Pons (tissue), 1 donor: Measurements from ENCODE around the gene GPD1L.
"Not testable (repeated sequence)": the region's sequence is repeated elsewhere in the genome, so short reads cannot be mapped to it uniquely, and the experiment has no call there.

Experiments
- DNase-seq: peaks from one replicate; pipeline ENCODE4 v3.0.0-alpha.2; 2016; ENCODE audit warnings: low spot score

GPD1L gene

DNA sequence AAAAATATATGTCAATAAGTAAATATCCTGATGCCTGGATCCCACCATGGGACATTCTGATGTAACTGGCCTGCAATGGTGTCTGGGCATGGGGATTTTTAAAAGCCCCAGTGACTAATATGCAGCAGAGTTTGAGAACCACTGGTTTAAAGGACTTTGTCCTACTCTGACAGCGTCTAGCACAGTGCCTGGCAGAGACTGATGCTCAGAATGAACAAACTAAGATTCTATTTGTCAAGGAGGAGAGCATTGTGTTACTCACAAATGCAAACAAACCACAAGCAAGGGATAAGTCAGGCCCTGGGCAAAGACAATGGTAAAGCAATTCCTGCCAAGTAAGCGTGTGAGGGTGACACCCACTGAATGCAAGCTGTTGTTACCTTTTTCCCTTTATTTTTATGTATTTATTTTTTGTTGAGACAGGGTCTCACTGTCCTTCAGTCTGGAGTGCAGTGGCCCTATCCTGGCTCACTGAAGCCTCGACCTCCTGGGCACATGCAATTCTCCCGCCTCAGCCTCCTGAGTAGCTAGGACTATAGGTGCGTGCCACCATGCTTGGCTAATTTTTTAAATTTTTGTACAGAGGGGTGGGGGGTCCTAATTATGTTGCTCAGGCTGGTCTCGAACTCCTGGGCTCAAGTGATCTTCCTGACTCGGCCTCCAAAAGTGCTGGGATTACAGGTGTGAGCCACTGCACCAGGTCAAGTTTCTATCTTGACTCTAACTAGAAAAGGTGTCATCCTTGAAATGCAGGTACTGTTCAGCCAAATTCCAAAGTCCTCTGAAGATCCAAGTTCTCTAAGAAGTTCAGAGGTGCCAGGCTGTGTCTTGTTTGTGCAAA, 909 bp upstream of the GPD1L start:
- DNase-seq = no peak

- DNase-seq = no peak
Measured at GRCh38 chr3:32106929-32107362, 526 bp downstream of the GPD1L start.

- DNase-seq = not testable (repeated sequence)
Measured at GRCh38 chr3:32108224-32108623, 1.8 kb downstream of the GPD1L start.

GRCh38 chr3:32109256-32109655, 2.8 kb downstream of the GPD1L start:
- peak; percentile 90 for DNase-seq

DNA sequence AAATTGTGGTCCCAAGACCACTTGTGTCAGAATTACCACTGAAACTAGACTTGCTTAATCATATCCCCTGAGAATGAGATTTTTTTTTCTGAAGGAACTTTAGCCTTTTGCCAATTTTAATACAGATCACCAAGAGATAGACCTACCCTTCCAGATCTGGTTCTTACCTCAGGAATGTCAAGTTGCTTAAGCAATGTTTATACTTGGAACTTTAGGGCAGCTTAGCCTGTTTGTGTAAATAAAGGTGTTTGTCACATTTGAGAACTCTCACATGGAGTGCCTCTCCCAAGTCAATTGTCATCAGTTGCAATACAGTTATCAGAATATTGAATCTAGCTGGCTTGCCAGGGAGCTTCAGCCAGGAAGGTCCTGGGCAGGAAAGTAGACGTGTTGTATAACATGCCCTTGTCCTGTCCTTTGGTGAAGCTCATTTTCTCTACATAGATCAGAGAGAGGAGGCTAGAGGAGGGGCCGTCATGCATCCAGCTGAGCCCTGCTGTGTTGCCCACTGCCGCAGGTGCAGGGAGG, 3.9 kb downstream of the GPD1L start:
- no peak for DNase-seq

- DNase-seq = no peak
Measured at GRCh38 chr3:32111560-32111959, 5.1 kb downstream of the GPD1L start.

- no peak for DNase-seq
Measured at GRCh38 chr3:32113566-32113965, 7.1 kb downstream of the GPD1L start.

DNA sequence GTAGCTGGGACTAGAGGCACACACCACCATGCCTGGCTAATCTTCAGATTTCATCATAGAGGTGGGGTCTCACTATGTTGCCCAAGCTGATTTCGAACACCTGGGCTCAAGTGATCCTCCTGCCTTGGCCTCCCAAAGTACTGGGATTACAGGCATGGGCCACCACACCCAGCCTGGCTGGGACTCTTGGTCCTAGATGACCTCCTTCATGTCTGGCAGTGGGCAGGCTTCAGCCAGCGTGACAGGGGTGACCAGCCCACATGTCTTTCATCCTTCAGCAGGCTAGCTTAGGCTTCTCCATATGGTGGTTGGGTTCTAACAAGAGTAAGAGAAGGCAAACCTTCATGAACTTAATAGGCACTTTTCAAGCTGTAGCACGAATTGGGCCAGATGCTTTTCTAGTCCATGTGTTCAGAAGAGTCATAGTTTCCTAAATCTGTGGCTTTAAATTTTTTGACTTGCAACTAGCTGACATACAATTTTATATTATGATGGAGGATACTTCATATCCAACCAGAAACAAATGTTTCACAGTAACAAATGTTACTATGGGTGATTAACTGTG, 7.6 kb downstream of the GPD1L start:
- DNase-seq = no peak

DNA sequence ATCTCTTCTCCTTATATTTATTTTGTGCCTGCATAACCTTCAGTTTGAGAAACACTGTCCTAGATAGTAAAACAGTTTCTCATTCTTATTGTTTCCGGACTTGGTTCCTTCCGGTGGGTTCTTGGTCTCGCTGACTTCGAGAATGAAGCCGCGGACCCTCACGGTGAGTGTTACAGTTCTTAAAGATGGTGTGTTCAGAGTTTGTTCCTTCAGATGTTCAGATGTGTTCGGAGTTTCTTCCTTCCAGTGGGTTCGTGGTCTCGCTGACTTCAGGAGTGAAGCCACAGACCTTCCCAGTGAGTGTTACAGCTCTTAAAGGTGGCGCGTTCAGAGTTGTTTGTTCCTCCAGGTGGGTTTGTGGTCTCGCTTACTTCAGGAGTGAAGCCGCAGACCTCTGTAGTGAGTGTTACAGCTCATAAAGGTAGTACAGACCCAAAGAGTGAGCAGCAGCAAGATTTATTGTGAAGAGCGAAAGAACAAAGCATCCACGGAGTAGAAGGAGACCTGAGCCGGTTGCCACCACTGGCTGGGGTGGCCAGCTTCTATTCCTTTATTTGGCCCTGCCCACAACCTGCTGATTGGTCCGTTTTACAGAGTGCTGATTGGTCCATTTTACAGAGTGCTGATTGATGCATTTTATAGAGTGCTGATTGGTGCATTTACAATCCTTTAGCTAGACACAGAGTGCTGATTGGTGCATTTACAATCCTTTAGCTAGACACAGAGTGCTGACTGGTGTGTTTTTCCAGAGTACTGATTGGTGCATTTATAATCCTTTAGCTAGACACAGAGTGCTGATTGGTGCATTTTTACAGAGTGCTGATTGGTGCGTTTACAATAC, 8.3 kb downstream of the GPD1L start:
- not testable (repeated sequence) for DNase-seq

DNA sequence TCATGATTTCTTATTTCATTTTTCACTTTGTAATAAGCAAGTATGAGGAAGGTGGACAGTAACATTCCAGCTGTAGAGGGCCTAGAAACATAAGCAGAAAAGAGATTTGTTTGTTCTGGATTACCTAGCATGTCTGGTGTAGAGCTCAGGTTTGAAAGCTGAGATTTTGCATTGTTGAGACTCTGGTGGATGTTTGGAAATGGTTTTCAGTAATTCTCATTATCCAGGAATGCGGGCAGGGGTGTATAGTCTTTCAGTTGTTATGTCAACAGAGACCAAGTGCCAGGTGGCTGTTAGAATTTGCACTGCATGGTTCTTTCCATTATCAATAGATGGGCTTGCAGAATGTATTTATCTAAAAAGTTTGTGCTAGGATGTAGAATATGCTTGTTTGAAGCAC, 10.9 kb downstream of the GPD1L start:
- no peak for DNase-seq

DNA sequence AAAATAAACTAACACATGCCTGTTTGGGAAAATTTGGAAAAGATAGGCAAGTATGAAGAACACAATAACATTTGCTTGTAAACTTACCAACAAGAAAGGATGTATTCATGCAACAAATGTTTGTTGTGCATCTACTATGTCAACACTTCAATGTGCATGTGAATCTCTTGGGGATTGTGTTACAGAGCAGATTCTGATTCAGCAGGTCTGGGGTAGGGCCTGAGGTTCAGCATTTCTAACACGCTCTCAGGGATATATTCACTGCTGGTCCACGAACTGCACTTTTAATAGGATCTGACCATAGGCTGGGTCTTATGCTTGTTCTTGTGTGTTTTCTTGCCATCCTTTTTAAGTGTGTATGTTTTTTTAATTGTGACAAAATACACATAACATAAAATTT, 11.8 kb downstream of the GPD1L start:
- DNase-seq = no peak

- peak; percentile 64 for DNase-seq
Measured at GRCh38 chr3:32120471-32120870, 14.1 kb downstream of the GPD1L start.

DNA sequence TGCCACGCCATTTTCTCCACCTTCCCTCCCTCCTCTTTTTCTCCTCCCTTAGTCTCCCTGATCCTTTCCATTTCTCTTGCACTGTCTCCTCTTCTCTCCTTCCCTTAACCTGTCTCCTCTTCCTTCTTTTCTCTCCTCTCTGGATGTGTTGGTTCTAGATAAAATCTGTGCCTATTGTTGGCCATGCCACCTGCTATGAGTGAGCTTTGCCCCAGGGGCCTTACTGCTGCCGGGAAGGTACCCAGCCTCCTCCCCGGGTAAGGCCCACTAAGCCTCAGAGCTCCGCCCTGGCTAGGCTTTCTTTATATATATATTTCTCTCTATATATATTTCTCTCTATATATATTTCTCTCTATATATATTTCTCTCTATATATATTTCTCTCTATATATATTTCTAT, 14.7 kb downstream of the GPD1L start:
- DNase-seq = no peak

DNA sequence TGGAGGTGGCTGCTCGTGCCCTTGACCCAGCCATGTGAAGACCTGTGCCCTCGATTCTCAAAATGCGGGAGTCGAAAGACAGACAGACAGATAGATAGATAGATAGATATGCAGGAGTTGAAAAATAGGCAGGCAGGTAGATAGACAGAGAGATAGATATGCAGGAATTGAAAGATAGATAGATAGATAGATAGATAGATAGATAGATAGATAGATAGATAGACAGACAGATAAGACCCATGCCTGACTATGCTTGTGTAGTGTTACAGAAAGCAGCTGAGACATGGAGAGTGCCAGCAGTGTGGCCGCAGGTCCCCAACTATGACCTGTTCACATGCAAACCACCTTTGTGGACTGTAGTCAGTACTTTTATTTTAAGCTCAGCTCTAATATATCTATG, 17.2 kb downstream of the GPD1L start:
- DNase-seq = no peak

- no peak for DNase-seq
Measured at GRCh38 chr3:32125012-32125411, 18.6 kb downstream of the GPD1L start.

DNA sequence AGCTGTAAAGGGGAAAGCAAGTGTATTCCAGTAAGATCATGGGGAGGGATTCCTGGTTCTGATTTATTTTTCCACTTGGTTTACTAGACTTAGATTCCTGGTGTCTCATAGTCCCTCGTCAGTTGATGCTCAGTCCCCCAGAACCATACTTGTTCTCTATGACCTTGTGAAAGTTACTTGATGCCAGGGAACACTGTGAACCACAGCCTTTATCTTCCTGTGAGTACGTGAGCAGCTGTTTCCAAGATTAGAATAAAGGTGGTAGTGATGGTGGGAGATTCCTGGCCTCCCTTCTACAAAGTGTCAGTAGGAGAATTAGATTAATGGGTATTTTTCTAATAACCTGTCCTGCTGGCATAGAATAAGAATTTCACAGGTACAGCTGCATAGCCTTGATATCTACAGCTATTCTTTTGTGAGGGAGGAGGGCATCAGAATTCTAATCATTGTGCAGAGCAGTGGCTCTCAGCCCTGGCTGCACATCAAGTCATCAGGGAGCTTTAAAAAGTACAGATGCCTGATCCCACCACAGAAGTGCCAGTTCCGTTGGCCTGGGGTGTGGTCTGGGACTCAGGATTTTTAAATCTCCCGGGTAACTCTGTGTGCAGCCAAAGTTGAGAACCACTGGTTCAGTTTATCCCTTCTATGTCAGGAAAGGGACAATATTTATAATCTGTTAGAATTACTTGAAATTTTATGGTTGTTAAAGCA, 20.0 kb downstream of the GPD1L start:
- DNase-seq = no peak

DNA sequence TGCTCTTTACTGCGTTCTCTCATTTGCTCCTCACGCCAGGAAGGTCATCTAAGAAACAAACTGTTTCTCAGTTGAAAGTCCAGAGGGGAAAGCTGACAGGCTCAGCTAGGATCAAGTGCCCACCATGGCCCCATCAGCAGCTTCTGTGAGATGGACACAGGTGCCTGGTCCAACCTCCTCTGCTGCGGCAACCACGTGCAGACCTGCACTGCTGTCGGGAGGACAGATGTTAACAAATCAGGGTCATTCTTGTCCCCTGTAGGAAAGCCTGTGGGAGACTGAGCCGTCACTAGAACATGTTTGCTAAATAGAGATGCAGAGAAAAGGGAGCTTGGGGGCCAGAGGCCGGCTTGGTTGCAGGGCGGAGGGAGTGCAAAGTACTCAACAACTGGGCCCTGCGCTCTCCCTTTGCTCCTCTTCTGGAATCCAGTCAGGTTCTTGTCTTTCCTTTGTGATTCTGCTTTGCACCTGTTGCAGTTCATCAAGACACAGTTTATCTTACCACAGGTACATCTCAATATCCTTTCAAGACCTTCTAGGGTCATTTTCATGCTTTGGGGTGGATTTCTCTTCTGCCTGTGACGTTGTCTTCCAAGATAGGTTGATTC, 20.9 kb downstream of the GPD1L start:
- no peak for DNase-seq

- DNase-seq = no peak
Measured at GRCh38 chr3:32128936-32129335, 22.5 kb downstream of the GPD1L start.

- no peak for DNase-seq
Measured at GRCh38 chr3:32129832-32130231, 23.4 kb downstream of the GPD1L start.

GRCh38 chr3:32132121-32132520, 25.7 kb downstream of the GPD1L start:
- no peak for DNase-seq

GRCh38 chr3:32132706-32133105, 26.3 kb downstream of the GPD1L start:
- no peak for DNase-seq
